Heart left ventricle (tissue), 16 donors: ENCODE results near the gene SNAP29. TPM values are rescaled to one million over a fixed set of nuclear protein-coding genes. Genes with fewer than 3 reads are reported as not detected.

Experiments
- ATAC-seq, 4 donors: fragments of 200-7000 bp; cut with Tn5 transposase; one replicate each; pipeline ENCODE4 v1.9.1; 2020 to 2022; ENCODE audit warnings: moderate library complexity in 4 of 4, mild to moderate bottlenecking in 3 of 4, moderate number of reproducible peaks in 1 of 4
- DNase-seq, 5 donors: peaks; one replicate each; pipeline ENCODE4 v3.0.0-alpha.2; 2020
- H3K27ac ChIP-seq, 12 donors: fragments of 200-600 bp; sonication (generic) in 4 of 12; one replicate each; pipeline versions ENCODE4 v1.5.0 to v1.8.0; 2016 to 2022; ENCODE audit warnings: mild to moderate bottlenecking in 2 of 12
- H3K27me3 ChIP-seq, 9 donors: fragments of 200-600 bp; sonication (generic) in 2 of 9; one replicate each; pipeline versions ENCODE4 v1.5.1 to v1.8.0; 2016 to 2022; ENCODE audit warnings: mild to moderate bottlenecking in 3 of 9
- H3K36me3 ChIP-seq, 9 donors: fragments of 200-600 bp; sonication (generic) in 2 of 9; one replicate each; pipeline versions ENCODE4 v1.5.0 to v1.8.0; 2018 to 2022; ENCODE audit warnings: mild to moderate bottlenecking in 2 of 9
- H3K4me1 ChIP-seq, 12 donors: fragments of 200-600 bp; sonication (generic) in 4 of 12; one replicate each; pipeline versions ENCODE4 v1.5.0 to v1.8.0; 2016 to 2022; ENCODE audit warnings: mild to moderate bottlenecking in 3 of 12
- H3K4me3 ChIP-seq, 12 donors: fragments of 200-600 bp; sonication (generic) in 4 of 12; one replicate each; pipeline versions ENCODE4 v1.5.0 to v1.8.0; 2017 to 2022; ENCODE audit warnings: mild to moderate bottlenecking in 9 of 12, moderate library complexity in 4 of 12
- H3K9me3 ChIP-seq, 12 donors: fragments of 200-600 bp; sonication (generic) in 4 of 12; one replicate each; pipeline versions ENCODE4 v1.5.0 to v1.8.0; 2016 to 2022; ENCODE audit warnings: mild to moderate bottlenecking in 1 of 12
- POLR2A ChIP-seq, 2 donors: fragments of 450-650 bp; IDR thresholded peaks; one replicate each; pipeline ENCODE4 v1.6.1; 2017; ENCODE audit warnings: antibody characterized with exemption in 2 of 2, mild to moderate bottlenecking in 2 of 2, moderate library complexity in 2 of 2
- WGBS, 4 donors: extraction: QIAGEN DNeasy Blood & Tissue Kit in 2 of 4; methylation state at CpG; one replicate each; pipeline versions ENCODE4 v1.1.5 to v1.1.7; 2013 to 2018; 5-methylcytosine and 5-hydroxymethylcytosine counted together
- intact Hi-C, 10 donors: fragments of 100-400 bp; cut with DNase I; formaldehyde crosslinking; loops; one replicate each; pipeline versions ENCODE4 v1.11.1 to v1.14.2; 2022
- polyA plus RNA-seq, 2 donors: library from polyadenylated mRNA; stranded (reverse); fragments of 200-250 nt; gene quantifications; one replicate each; pipeline ENCODE4 v1.2.3, GENCODE V29; 2013
- total RNA-seq, 9 donors: library from RNA; depleted of rRNA in 2 of 9; stranded (reverse); fragments of >200 nt in 2 of 9; fragmentation: NEBNext Ultra II Directional in 3 of 9; extraction: Animal tissue kit (Norgen Biotek cat#: 25700) in 3 of 9; gene quantifications; one replicate each; pipeline versions ENCODE4 v1.1.0 to v1.2.4, GENCODE V29; 2016 to 2023
- TF ChIP-seq, protein P1 (sequence below), 12 donors: fragments of 200-600 bp; sonication (generic) in 4 of 12; IDR thresholded peaks; one replicate each; pipeline versions ENCODE4 v1.5.0 to v1.8.0; 2018 to 2022; ENCODE audit warnings: antibody characterized with exemption in 12 of 12, mild to moderate bottlenecking in 5 of 12
- donor health status: ischemic (EF 13 %, LVEDD 7.1; RV severe dilation, severe dysfunction).
- donor health status: healthy with polysubstance abuse.
- donor health status: DM: no; HTN: yes; CAD: no.
- donor health status: DM: no; HTN: no; CAD: no.
- donor health status: ischemic (EF 25% LVEDD 6.9; RV normal size, moderate dysfunction).
- donor health status: ischemic (EF 25% LVEDD 5.7; RV mildly dilated, moderate dysfunction).
- donor health status: healthy.
- donor health status: DM: yes; HTN: yes; CAD: no.
- donor health status: ischemic (EF 35%, LVEDD 5.7; RV mildly dilated, moderate dysfunction).
- donor health status: nonischemic (EF 11% LVEDD 7.7; RV severe dilation, severe dysfunction).
- donor health status: DM: yes; HTN: yes; CAD: no.
- donor health status: PGD.
- donor health status: ischemic (EF 29% LVEDD 5.4; RV normal size, mild dysfunction).
- donor health status: nonischemic (EF 23%, LVEDD 6.1; RV moderate dilation, normal function).

The SNAP29 gene
- total and polyA plus RNA-seq, 11 donors, result 10.5 to 38.7 (median 26.1) TPM

- no peak overlapping the region for H3K27ac ChIP-seq
- H3K36me3 ChIP-seq, result peaks cover 0 to 95% (median 83%) of the 10 kb centered on the region in 9 donors
- intact Hi-C loops, result no loop called here
Observed at GRCh38 chr22:20829491-20830134, 29.2 kb upstream of the SNAP29 start.

DNA sequence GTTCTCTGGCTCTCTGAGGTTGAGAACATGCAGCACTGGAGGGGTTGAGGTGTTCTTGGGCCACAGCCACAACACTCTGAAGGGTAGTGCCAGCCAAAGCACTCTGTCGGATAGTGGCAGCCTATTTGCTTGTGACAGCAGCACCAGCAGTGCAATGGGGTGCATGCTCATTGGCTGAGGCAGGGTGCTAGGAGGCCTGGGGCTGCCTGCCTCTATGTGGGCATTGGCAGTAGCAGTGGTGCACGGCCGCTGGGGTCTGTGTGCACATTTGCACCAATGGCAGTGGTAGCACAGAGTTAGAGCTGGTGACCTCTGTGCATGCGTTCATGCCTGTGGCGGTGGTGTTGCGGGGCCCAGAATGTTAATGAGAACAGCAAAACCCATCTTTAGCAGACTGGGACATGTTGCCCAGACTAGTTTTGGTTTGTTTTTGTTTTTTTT lies 25.6 kb upstream of the SNAP29 start:
- peaks cover 0 to 67% (median 57%) of the 10 kb centered on the region in 9 donors for H3K36me3 ChIP-seq
- TF ChIP-seq, protein P1, sequence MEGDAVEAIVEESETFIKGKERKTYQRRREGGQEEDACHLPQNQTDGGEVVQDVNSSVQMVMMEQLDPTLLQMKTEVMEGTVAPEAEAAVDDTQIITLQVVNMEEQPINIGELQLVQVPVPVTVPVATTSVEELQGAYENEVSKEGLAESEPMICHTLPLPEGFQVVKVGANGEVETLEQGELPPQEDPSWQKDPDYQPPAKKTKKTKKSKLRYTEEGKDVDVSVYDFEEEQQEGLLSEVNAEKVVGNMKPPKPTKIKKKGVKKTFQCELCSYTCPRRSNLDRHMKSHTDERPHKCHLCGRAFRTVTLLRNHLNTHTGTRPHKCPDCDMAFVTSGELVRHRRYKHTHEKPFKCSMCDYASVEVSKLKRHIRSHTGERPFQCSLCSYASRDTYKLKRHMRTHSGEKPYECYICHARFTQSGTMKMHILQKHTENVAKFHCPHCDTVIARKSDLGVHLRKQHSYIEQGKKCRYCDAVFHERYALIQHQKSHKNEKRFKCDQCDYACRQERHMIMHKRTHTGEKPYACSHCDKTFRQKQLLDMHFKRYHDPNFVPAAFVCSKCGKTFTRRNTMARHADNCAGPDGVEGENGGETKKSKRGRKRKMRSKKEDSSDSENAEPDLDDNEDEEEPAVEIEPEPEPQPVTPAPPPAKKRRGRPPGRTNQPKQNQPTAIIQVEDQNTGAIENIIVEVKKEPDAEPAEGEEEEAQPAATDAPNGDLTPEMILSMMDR (IDR thresholded peaks at IDR 0.05), result no peak
- no peak for TF ChIP-seq POLR2A (IDR thresholded peaks at IDR 0.05)
- no peaks in the 10 kb centered on the region for H3K9me3 ChIP-seq
- no peaks in the 10 kb centered on the region for H3K27me3 ChIP-seq
- ATAC-seq (peak in 2 of 4 donors; percentile 19 to 29), DNase-seq (no peak)
- H3K4me3 ChIP-seq, result no peak overlapping the region
- no peak overlapping the region for H3K27ac ChIP-seq
- intact Hi-C loops, result no loop called here
- peaks cover 0 to 5% (median 0%) of the 10 kb centered on the region in 12 donors for H3K4me1 ChIP-seq
- whole genome bisulfite sequencing, 4 donors, result 89 to 96% (median 93%) methylated on average over 6 of the region's 6 CpGs

More at GRCh38 chr22:20829491-20830134, 29.2 kb upstream of the SNAP29 start:
- no peak overlapping the region for H3K4me3 ChIP-seq
- WGBS, 4 donors, result 92 to 95% (median 94%) methylated on average over 3 of the region's 3 CpGs
- ATAC-seq (no peak), DNase-seq (no peak)
- no peaks in the 10 kb centered on the region for H3K4me1 ChIP-seq
- no peaks in the 10 kb centered on the region for H3K9me3 ChIP-seq
- TF ChIP-seq, protein P1 (IDR thresholded peaks at IDR 0.05), result no peak
- TF ChIP-seq POLR2A (IDR thresholded peaks at IDR 0.05), result no peak
- no peaks in the 10 kb centered on the region for H3K27me3 ChIP-seq

- no peak for TF ChIP-seq POLR2A (IDR thresholded peaks at IDR 0.05)
- Histone ChIP-seq H3K4me3 (no peak overlapping the region), H3K9me3 (no peaks in the 10 kb centered on the region), H3K36me3 (peaks cover 0 to 58% (median 47%) of the 10 kb centered on the region in 9 donors), H3K27ac (no peak overlapping the region), H3K4me1 (peaks cover 0 to 5% (median 0%) of the 10 kb centered on the region in 12 donors), H3K27me3 (no peaks in the 10 kb centered on the region)
- intact Hi-C loops, result no loop called here
- 92 to 97% (median 94%) methylated on average over 3 of the region's 3 CpGs for WGBS, 4 donors
- DNase-seq, result no peak
- ATAC-seq, result no peak
Observed at GRCh38 chr22:20834206-20834605, 24.6 kb upstream of the SNAP29 start.

GRCh38 chr22:20834725-20835124 lies 24.1 kb upstream of the SNAP29 start:
- no peak for TF ChIP-seq POLR2A (IDR thresholded peaks at IDR 0.05)
- TF ChIP-seq, protein P1 (IDR thresholded peaks at IDR 0.05), result no peak
- Histone ChIP-seq H3K4me3 (no peak overlapping the region), H3K27me3 (no peaks in the 10 kb centered on the region), H3K9me3 (no peaks in the 10 kb centered on the region), H3K36me3 (peaks cover 0 to 55% (median 42%) of the 10 kb centered on the region in 9 donors), H3K4me1 (peaks cover 0 to 5% (median 0%) of the 10 kb centered on the region in 12 donors), H3K27ac (no peak overlapping the region)
- ATAC-seq (no peak), DNase-seq (no peak)
- intact Hi-C loops, result no loop called here
- WGBS, 4 donors, result 92 to 100% (median 97%) methylated on average over 3 of the region's 3 CpGs
